GM18517 (cell line): ENCODE results near the gene NLGN3.

ENCODE experiments used
- ATAC-seq: cut with Tn5 transposase; IDR thresholded peaks from one replicate; pipeline ENCODE4 v1.9.1; 2021; ENCODE audit warnings: mild to moderate bottlenecking, moderate library complexity; ENCODE audit not compliant: unreplicated experiment

The NLGN3 gene

DNA sequence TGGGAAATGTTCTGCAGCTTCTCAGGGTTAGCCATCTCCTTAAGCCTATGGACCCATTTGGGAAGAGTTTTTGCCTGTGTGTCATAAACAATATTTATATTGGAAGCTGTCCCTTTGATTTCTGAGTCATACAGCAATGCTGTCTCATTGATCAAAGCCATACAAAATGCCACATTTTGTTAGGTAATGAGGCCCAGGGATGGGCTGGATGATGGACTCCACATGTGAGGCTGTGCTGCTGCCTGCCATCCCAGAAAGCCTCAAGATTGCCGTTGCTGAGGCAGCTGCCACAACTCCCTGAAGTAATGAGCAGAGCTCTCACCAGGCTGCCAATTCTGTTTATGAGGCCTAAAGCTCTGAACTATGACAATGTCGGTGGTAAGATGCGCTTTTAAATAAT is 66.2 kb downstream of the NLGN3 start:
- ATAC-seq = no peak

DNA sequence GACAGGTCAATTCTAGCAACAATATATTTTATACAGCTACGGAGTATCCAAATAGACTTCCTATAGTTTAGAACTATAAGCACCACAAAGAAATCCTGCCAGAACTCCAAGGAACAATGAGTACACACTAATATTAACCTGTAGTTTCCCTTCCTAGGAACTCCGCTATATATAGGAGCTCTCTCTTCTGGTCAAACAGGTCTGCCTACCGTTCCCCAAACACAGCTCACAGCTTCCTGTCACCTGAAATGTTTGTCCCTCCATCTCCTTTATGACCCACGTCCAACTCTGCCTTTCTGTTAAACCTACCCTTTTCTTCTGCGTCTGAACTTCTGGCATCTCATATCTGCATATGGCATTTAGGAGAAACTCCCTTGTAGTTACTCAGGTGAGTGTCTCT is 67.9 kb downstream of the NLGN3 start:
- no peak for ATAC-seq

DNA sequence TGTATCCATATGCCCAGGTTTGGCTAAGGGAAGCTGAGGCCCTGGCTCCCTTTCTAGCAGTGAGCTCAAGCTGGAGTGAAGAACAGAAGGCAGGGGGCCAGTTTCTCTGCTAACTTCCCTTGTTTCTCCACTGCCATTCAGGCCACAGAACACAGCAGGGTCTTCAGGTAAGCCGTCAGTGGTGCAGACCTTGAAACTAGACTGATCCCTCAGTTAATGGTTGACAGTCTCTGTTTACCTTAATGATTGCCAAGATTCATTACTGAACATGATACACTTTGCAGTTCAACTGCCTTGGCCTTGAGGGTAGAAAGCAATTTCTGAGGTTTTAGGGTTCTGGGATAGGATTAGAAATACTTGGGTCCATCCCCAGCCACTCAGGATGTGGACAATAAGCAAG is 69.5 kb downstream of the NLGN3 start:
- no peak for ATAC-seq

DNA sequence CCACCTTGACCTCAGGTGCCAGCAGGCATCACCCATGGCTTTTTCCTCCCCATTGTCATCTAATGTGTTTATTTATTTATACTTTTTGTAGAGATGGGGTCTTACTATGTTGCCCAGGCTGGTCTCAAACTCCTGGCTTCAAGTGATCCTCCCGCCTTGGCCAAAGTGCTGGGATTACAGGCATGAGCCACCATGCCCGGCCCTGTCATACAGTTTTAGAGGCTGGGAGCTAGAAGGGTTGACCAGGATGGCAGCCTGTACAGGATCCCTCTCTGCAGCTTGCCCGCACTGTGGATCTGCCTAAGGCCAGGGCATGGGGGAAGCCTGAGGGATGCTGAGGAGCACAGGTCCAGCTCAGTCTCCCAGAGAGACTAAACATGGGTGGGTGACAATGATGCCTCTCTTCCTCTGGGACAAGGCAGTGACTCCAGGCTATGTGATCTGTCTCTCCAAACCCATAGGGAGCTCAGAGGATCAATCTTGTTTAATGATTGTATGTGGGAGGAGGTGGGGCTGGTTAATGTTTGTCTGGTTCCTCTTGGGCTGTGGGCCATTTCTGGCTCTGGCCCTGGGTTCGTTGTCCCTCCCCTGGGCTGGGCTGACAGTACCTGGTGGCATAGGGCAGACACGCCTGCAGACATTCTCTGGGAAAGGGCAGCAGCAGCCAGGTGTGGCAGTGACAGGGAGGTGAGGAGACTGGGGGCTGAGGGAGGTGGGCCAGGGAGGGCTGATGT is 70.1 kb downstream of the NLGN3 start:
- ATAC-seq = no peak

DNA sequence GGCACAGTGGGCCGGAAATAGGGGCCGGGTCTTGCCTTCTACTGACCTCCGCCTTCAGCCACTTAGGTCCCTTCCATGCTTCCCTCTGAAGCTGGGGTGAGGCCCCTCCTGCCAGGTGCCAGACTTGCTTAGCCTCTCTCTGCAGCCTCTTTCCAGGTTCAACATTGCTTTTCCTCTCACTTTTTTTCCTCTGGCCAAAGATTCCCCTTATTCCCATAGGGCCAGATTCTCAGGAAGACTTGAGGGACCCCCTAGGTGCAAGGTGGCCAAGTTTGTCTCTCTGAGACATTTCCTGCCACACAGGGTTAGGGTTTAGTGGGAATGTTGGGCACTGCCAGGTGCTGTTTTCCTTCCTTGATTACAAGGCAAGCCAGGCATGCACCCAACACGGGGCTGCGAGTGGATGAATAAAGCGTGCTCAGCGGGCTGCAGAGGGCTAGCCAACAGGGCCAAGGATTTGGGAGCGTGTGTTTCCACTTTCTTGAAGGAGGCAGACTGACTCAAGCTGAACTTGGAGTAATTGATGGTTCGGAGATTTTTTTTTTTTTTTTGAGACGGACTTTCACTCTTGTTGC is 70.8 kb downstream of the NLGN3 start:
- ATAC-seq = no peak

DNA sequence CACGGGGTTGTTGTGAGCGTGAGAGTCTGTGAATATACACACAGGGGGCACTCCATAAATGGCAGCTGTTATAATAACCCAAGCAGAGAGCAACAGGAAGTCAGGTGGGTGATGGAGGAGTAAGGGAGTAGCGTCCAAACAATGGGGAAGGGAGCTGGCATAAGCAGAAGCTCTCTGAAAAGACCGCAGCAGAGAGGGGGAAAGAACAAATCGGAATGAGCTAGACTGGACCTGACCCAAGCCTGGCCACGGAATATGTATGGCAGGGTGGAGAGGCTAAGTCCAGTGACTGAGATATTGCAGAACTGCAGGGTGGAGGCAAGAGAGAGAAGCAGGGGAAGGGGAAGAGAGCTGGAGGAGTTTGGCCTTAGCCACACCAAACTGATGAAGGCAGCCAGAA is 71.8 kb downstream of the NLGN3 start:
- ATAC-seq = no peak

DNA sequence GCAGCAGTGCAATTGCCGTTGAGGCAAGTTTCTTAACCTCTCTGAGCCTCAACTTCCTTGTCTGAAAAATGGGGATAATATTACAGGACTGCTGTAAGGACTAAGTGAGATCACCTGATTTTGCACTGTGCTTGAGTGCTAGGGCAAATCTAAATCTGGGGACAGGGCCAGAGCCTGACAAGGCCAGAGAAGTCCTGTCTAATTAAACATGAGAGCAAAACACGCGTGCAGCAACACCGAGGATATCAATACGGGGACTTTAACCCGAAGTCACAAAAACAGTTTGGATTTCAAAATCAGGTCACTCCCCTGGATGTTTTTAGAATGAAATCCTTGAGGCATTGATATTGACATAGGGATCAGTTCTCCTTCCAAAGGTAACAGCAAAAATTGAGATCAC is 72.7 kb downstream of the NLGN3 start:
- ATAC-seq = no peak
